NCI-H2107 treated with DMSO at 0.1 percent for 48 hours (cell line): ENCODE measurements around the gene ZNF428.
"Not testable (repeated sequence)": the region's sequence is repeated elsewhere in the genome, so short reads cannot be mapped to it uniquely, and the experiment has no call there.

ENCODE experiments used
- DNase-seq: peaks from one replicate; lab custom pipeline; 2025; ENCODE audit not compliant: unreplicated experiment; lab: John Stamatoyannopoulos, UW

The ZNF428 gene

GRCh38 chr19:43595605-43595998, 23.8 kb downstream of the ZNF428 start:
- DNase-seq = no peak

- DNase-seq = peak; percentile 27
Observed at GRCh38 chr19:43594710-43595604, 24.5 kb downstream of the ZNF428 start.

DNA sequence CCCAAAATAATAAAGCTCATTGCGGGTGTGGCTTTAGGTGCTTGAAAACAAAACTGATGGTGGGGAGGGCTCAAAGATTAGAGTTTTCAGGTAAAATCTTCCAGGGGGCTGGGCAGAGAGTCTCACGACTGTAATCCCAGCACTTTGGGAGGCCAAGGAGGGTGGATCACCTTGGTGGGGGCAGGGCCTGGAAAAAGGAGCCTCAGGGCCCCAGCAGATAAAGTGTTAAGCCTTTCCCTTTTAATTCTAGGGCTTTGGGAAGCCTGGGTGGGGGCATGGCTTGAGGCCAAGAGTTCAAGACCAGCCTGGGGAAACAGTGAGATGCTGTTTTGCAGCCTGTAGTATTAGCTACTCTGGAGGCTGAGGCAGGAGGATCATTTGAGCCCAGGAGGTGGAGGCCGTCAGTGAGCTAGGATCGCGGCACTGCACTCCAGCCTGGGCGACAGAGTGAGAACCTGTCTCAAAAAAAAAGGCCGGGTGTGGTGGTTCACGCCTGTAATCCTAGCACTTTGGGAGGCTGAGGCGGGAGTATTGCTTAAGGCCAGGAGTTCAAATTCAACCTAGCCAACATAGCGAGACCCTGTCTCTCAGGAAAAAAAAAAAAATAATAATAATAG, 25.2 kb downstream of the ZNF428 start:
- DNase-seq = no peak

DNA sequence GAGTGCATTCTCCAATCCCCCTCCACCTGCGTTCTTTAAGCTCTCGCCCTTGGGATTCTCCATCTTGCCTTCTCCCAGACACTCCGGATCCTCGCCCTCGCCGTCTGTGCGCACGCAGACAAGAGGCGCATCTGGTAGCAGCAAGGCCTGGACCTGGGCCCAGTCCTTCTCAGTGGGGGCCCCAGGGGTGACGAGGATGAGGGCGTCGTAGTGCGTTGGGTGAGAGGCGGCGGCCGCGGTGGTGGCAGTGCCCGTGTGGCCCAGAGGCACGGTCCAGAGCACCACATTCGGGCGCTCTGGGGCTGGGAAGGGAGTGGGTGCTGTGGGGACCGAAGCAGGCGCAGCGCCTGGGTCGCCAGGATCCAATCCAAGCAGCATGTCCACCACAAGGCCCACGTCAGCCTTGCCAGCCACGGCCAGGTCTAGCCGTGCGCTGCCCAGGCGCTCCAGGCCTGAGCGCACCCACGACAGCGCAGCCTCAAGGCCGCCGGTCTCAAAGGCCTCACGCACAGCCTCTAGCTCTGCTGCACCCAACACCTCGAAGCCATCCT, 26.6 kb downstream of the ZNF428 start:
- no peak for DNase-seq

DNA sequence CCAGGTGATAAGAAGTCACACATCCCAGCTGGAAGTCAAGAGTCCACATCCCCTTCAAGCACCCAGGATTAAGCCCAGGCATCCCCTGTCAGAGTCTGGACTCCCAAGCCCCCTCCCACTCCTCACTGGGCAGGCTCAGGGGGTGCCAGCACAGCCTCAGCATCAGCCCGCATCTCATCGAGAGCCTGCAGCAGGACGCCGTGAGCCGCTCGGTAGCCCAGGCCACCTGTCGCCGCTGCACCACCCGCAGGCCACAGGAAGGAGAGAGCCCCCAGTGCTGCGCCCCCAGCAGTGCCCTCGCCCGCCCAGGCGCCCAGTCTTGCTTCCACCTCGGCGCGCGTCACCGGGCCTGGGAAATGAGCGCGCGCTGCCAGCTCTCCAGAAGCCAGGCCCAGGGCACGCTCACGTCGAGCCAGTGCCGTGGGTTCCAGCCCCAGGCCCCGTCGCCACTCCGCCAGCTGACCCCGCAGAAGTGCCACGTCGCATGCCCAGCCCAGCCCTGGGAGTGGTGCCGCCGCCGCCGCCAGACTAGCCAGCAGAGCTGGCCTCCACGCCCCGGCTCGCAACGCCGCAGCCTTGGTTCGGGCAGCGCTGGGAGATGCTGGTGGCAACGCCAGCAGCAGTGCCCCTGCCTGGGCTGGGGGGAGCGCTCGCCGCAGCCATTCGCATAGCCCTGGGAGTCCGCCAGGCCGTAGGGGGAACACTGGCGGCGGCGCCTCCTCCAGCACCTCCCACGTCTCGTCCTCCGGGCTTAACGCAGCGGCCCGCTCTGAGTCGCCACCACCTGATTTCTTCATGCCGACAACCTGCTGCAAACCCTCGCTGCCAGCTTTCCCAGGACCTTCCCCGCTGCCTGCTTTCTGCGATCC, 27.3 kb downstream of the ZNF428 start:
- no peak for DNase-seq

- no peak for DNase-seq
Observed at GRCh38 chr19:43589678-43590077, 29.8 kb downstream of the ZNF428 start.

DNA sequence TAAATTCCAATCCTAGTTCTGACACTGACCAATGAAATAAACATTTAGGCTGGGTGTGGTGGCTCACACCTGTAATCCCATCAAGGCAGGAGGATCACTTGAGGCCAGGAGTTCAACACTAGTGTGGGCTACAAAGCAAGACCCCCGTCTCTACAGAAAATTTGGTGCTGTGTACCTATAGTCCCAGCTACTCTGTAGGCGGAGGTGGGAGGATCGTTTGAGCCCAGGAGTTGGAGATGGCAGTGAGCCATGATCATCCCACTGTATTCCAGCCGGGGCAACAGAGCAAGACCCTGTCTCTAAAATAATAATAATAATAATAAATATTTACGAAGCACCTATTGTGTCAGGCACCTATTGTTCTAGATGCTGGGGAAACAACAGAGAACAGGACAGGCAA, 30.2 kb downstream of the ZNF428 start:
- DNase-seq = no peak

GRCh38 chr19:43587029-43587428, 32.4 kb downstream of the ZNF428 start:
- DNase-seq = not testable (repeated sequence)

DNA sequence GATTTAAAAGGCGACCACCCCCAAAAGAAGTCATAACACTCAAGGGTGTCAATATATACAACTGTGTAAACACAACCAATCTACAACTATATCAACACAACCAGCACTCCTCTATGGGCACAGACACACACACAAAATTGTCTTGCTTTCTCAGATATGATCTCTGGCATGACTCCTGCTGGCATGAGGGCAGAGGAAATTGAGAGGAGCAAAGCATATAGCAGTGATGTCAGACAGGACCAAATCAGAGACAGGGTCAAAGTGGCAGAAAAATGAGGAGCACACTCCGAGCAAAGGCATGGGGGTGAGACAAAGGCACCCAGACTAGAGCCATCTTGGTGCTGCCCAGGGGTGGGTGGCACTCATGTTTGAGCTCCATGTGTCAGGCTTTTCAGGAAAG, 33.1 kb downstream of the ZNF428 start:
- DNase-seq = no peak

- no peak for DNase-seq
Observed at GRCh38 chr19:43584484-43584883, 34.9 kb downstream of the ZNF428 start.

DNA sequence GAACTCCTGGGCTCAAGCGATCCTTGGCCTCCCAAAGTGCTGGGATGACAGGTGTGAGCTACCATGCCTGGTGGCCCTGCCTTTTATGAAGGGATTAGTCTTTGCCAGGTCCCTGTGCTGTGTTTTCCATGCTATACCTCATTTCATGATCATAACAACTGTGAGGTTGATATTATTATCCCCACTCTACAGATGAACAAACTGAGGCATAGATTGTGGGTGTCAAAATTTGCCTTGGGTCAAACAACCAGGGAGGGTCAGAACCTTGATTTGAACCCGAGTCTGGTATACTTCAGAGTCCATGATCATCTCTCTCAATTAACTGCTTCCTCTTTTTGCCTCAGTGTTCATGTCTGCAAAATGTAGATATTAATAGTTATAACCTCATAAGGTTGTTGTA, 36.9 kb downstream of the ZNF428 start:
- no peak for DNase-seq

DNA sequence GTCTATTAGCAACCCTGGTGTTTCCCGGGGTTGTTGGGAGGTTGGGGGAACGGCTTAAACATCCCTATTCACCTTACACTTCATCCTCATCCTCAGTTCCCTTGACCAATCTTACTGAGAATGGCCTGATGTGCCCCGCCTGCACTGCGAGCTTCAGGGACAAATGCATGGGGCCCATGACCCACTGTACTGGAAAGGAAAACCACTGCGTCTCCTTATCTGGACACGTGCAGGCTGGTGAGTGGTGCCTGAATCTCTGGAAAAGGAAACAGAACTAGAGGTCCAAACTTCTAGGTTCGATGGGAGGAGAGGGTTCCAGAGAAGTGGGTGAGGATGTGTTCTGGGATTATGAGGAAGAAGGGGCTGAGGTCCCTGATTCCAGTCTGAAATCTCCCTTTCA, 38.0 kb downstream of the ZNF428 start:
- DNase-seq = no peak

DNA sequence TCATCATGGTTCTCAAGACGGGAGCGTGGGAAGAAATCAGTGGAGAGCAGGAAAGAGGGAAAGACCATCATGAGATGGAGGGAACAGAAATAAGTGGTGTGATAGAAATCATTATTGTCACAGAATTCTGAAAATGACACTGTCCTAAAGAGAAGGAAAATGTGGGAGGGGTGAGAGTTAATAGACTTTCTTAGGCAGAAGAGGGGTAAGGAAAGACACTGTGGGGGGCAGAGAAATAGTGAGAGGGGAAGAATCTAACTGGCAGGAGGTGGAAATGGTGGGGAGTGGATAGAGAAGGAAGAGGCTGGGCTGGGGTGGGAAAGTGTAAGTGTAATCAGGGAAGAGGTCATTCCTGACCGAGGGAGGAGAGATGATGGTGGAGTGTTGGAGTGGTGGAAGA, 40.6 kb downstream of the ZNF428 start:
- no peak for DNase-seq

- DNase-seq = no peak
Observed at GRCh38 chr19:43575955-43576878, 43.2 kb downstream of the ZNF428 start.

- DNase-seq = peak; percentile 96
Observed at GRCh38 chr19:43575156-43575950, 44.1 kb downstream of the ZNF428 start, which contains the start of the genes PINLYP and XRCC1. Gene PINLYP (plus strand): TSS chr19:43575801. CDS start chr19:43577192, 1,391 bp downstream. Gene XRCC1 (minus strand): TSS chr19:43575527. CDS start chr19:43575458, 69 bp downstream.

GRCh38 chr19:43574424-43575155, 44.8 kb downstream of the ZNF428 start:
- no peak for DNase-seq

GRCh38 chr19:43572171-43572588, 47.2 kb downstream of the ZNF428 start:
- DNase-seq = peak; percentile 41

GRCh38 chr19:43570174-43570791, 49.1 kb downstream of the ZNF428 start:
- DNase-seq = peak; percentile 86
